ENCODE measurements around the gene ARHGAP10.

- TF ChIP-seq CTCF (IDR thresholded peaks at IDR 0.05 in 2 of 3, conservative IDR thresholded peaks at IDR 0.05 in 1 of 3; ENCODE audit: control insufficient read depth in 2 of 3, extremely low read depth in 1 of 3, insufficient read depth in 1 of 3, low read depth in 3 of 3, low read length in 3 of 3), result no peak
- TF ChIP-seq HDAC6 (IDR thresholded peaks at IDR 0.05; ENCODE audit: unreplicated experiment), result no peak
- no peak for TF ChIP-seq RCOR1 (conservative IDR thresholded peaks at IDR 0.05; ENCODE audit: low read depth, low read length)
- TF ChIP-seq ZBTB40 (IDR thresholded peaks at IDR 0.05; ENCODE audit: borderline replicate concordance), result no peak
- TF ChIP-seq MYC (IDR thresholded peaks at IDR 0.05; ENCODE audit: insufficient read depth, insufficient read length, insufficient replicate concordance, low read length, severe bottlenecking), result no peak
- TF ChIP-seq ATF2 (IDR thresholded peaks at IDR 0.05; ENCODE audit: low read length), result no peak
- no peak for TF ChIP-seq MXI1 (IDR thresholded peaks at IDR 0.05; ENCODE audit: low read depth, low read length)
- TF ChIP-seq POLR2AphosphoS5 (IDR thresholded peaks at IDR 0.05; ENCODE audit: low read length), result no peak
- TF ChIP-seq SKIL (IDR thresholded peaks at IDR 0.05; ENCODE audit: low read depth, poor library complexity, severe bottlenecking), result no peak
- TF ChIP-seq ZNF207 (IDR thresholded peaks at IDR 0.05; ENCODE audit: borderline replicate concordance), result no peak
Measured at GRCh38 chr4:147696866-147697265, 35.0 kb upstream of the ARHGAP10 start.

Data from GM12878 (cell line).